Testis (tissue), 3 donors: ENCODE results near the gene KCNJ14. TPM values are rescaled to one million over a fixed set of nuclear protein-coding genes. Genes with fewer than 3 reads are reported as not detected.

Source experiments
- DNase-seq: peaks from one replicate; pipeline ENCODE4 v3.0.0-alpha.2; 2019
- H3K27ac ChIP-seq, 2 donors: fragments of 200-600 bp; sonication (generic); one replicate each; pipeline ENCODE4 v1.5.1; 2019
- H3K27me3 ChIP-seq: fragments of 200-600 bp; sonication (generic); one replicate; pipeline ENCODE4 v1.5.1; 2019
- H3K36me3 ChIP-seq: fragments of 200-600 bp; sonication (generic); one replicate; pipeline ENCODE4 v1.5.1; 2017; ENCODE audit warnings: low read depth; ENCODE audit errors: missing control alignments
- H3K4me1 ChIP-seq: fragments of 200-600 bp; sonication (generic); one replicate; pipeline ENCODE4 v1.5.1; 2019
- H3K4me3 ChIP-seq, 2 donors: fragments of 200-600 bp; sonication (generic); one replicate each; pipeline ENCODE4 v1.5.1; 2017 to 2019
- H3K9me3 ChIP-seq: fragments of 200-600 bp; sonication (generic); one replicate; pipeline ENCODE4 v1.5.1; 2017
- CTCF ChIP-seq, 3 experiments: fragments of 450-650 bp in 2 of 3; fragments of 200-600 bp in 1 of 3; sonication (generic) in 1 of 3; IDR thresholded peaks; one replicate each; pipeline ENCODE4 v1.5.1; 2016 to 2019; ENCODE audit warnings: antibody characterized with exemption in 3 of 3, mild to moderate bottlenecking in 2 of 3, moderate library complexity in 1 of 3
- POLR2A ChIP-seq: fragments of 450-650 bp; IDR thresholded peaks from one replicate; pipeline ENCODE4 v1.6.1; 2017; ENCODE audit warnings: antibody characterized with exemption, mild to moderate bottlenecking, moderate library complexity
- WGBS, 2 donors: methylation state at CpG; one replicate each; pipeline ENCODE4 v1.1.5; 2018; 5-methylcytosine and 5-hydroxymethylcytosine counted together
- intact Hi-C: fragments of 100-400 bp; cut with DNase I; formaldehyde crosslinking; loops from one replicate; pipeline ENCODE4 v1.15.1; 2023; ENCODE audit warnings: low total_unique reads
- polyA plus RNA-seq: library from polyadenylated mRNA; stranded (reverse); fragments of 350-450 nt; fragmentation: Illumina TruSeq; extraction: RNeasy Lipid Tissue Mini Kit (QIAGEN cat#74804); gene quantifications from one replicate; pipeline ENCODE4 v1.2.3, GENCODE V29; 2014; ENCODE audit warnings: low read depth, low replicate concordance; ENCODE audit not compliant: insufficient read depth
- total RNA-seq, 2 donors: library from RNA; depleted of rRNA; stranded (reverse); fragments of >200 nt; gene quantifications; one replicate each; pipeline ENCODE4 v1.2.3, GENCODE V29; 2016

KCNJ14 gene
- total and polyA plus RNA-seq, 3 donors from 2014 or later = 0.66 to 2.2 (median 1.6) TPM

- Histone ChIP-seq H3K27ac (no peak overlapping the region), H3K36me3 (no peaks in the 10 kb centered on the region), H3K4me1 (peaks cover 10% of the 10 kb centered on the region), H3K4me3 (no peak overlapping the region), H3K27me3 (no peaks in the 10 kb centered on the region), H3K9me3 (no peaks in the 10 kb centered on the region)
- no peak for DNase-seq
- intact Hi-C loops = no loop called here
- WGBS, 2 donors = 91 to 94% methylated on average over 4 of the region's 4 CpGs
- TF ChIP-seq POLR2A = no peak
Observed at GRCh38 chr19:48471836-48472235, 16.5 kb downstream of the KCNJ14 start.

GRCh38 chr19:48473161-48473966 is 18.0 kb downstream of the KCNJ14 start:
- Histone ChIP-seq H3K36me3 (no peaks in the 10 kb centered on the region), H3K27ac (no peak overlapping the region), H3K4me3 (no peak overlapping the region), H3K4me1 (peaks cover 10% of the 10 kb centered on the region), H3K27me3 (no peaks in the 10 kb centered on the region), H3K9me3 (no peaks in the 10 kb centered on the region)
- WGBS, 2 donors = 86 to 87% methylated on average over 13 to 14 of the region's 14 CpGs
- DNase-seq = no peak
- intact Hi-C loops = no loop called here
- no peak for TF ChIP-seq POLR2A
- no peak for TF ChIP-seq CTCF (IDR thresholded peaks at IDR 0.05)

DNA sequence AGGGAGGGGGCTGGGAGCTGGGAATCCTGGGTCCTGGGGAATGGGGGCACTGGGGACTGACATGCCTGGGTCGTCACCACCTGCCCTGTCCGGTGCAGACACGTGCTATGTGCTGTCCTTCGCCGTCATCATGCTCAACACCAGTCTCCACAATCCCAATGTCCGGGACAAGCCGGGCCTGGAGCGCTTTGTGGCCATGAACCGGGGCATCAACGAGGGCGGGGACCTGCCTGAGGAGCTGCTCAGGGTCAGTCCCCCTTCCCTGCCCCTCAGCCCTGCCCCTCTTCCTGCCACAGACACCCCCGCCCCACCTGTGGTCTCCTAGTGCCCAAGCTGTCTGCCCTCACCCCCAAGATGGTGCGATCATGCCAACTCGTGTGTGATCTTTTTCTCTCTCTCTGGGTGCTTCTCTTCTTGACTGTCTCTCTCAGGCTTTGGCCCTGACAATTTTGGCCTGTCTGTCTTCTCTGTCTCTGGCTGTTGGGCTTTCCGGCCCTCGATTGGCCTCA is 18.8 kb downstream of the KCNJ14 start:
- no peaks in the 10 kb centered on the region for H3K36me3 ChIP-seq
- intact Hi-C loops = no loop called here
- no peaks in the 10 kb centered on the region for H3K27me3 ChIP-seq
- peaks cover 10% of the 10 kb centered on the region for H3K4me1 ChIP-seq
- DNase-seq = no peak
- WGBS, 2 donors = 89 to 91% methylated on average over 11 to 16 of the region's 16 CpGs
- no peak overlapping the region for H3K4me3 ChIP-seq
- no peak for TF ChIP-seq POLR2A
- TF ChIP-seq CTCF (IDR thresholded peaks at IDR 0.05) = no peak
- H3K9me3 ChIP-seq = no peaks in the 10 kb centered on the region
- H3K27ac ChIP-seq = no peak overlapping the region

GRCh38 chr19:48475369-48476068 is 20.1 kb downstream of the KCNJ14 start:
- intact Hi-C loops = no loop called here
- Histone ChIP-seq H3K4me1 (peaks cover 3% of the 10 kb centered on the region), H3K9me3 (no peaks in the 10 kb centered on the region), H3K4me3 (no peak overlapping the region), H3K27ac (no peak overlapping the region), H3K27me3 (no peaks in the 10 kb centered on the region), H3K36me3 (no peaks in the 10 kb centered on the region)
- no peak for DNase-seq
- 76 to 78% methylated on average over 9 to 17 of the region's 17 CpGs for WGBS, 2 donors
- TF ChIP-seq CTCF (IDR thresholded peaks at IDR 0.05) = no peak

DNA sequence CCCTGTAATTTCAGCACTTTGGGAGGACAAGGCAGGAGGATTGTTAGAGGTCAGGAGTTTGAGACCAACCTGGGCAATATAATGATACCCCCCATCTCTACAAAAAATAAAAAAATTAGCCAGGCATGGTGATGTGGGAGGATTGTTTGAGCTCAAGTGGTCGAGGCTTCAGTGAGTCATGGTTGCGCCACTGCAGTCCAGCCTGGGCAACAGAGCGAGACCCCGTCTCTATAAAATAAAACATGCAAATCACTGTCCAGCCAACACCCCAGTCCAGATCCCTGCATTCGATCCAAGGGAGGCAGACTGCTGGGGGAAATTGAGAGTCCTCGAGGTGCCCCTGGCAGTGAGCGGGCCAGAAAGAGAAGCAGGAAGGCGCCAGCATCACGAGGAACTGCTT is 20.8 kb downstream of the KCNJ14 start:
- TF ChIP-seq CTCF (IDR thresholded peaks at IDR 0.05) = no peak
- no peak for TF ChIP-seq POLR2A
- Histone ChIP-seq H3K36me3 (no peaks in the 10 kb centered on the region), H3K9me3 (no peaks in the 10 kb centered on the region), H3K27ac (no peak overlapping the region), H3K4me3 (no peak overlapping the region), H3K4me1 (no peaks in the 10 kb centered on the region), H3K27me3 (no peaks in the 10 kb centered on the region)
- 91 to 96% methylated on average over 9 of the region's 9 CpGs for WGBS, 2 donors
- intact Hi-C loops = no loop called here
- DNase-seq = no peak
